ENCODE results near the gene SIX6.
A peak's percentile ranks its signal among the peaks of the same experiment; 100 is the strongest.

Gene SIX6

GRCh38 chr14:60508363-60508706 lies 611 bp upstream of the SIX6 start:
- Histone ChIP-seq H3K36me3 (ENCODE audit: insufficient read depth, insufficient read length, low read length) (no peaks in the 10 kb centered on the region), H3K9ac (ENCODE audit: insufficient read length, low read depth) (no peak overlapping the region), H3K9me3 (ENCODE audit: insufficient read depth, low read length) (no peaks in the 10 kb centered on the region), H3K4me3 (ENCODE audit: insufficient read length, low read depth) (no peak overlapping the region), H3K27me3 (ENCODE audit: insufficient read depth, insufficient read length) (peaks cover 97% of the 10 kb centered on the region), H3K4me1 (ENCODE audit: insufficient read depth, insufficient read length) (peaks cover 2% of the 10 kb centered on the region)
- no peak for TF ChIP-seq YY1 (IDR thresholded peaks at IDR 0.05; ENCODE audit: insufficient read depth, insufficient read length)
- no peak for TF ChIP-seq ZNF274 (IDR thresholded peaks at IDR 0.05; ENCODE audit: low read depth, low read length)
- TF ChIP-seq SUZ12 (IDR thresholded peaks at IDR 0.05; ENCODE audit: extremely low read depth, insufficient read depth, insufficient read length) = no peak
- no peak for DNase-seq (ENCODE audit: low read depth, low spot score)

GRCh38 chr14:60509438-60510253 lies 700 bp downstream of the SIX6 start:
- no peaks in the 10 kb centered on the region for H3K9me3 ChIP-seq (ENCODE audit: insufficient read depth, low read length)
- H3K9ac ChIP-seq (ENCODE audit: insufficient read length, low read depth) = peak overlapping the region; percentile 42
- no peak for DNase-seq (ENCODE audit: low read depth, low spot score)
- peaks cover 2% of the 10 kb centered on the region for H3K4me1 ChIP-seq (ENCODE audit: insufficient read depth, insufficient read length)
- peaks cover 96% of the 10 kb centered on the region for H3K27me3 ChIP-seq (ENCODE audit: insufficient read depth, insufficient read length)
- peak overlapping the region; percentile 39 for H3K4me3 ChIP-seq (ENCODE audit: insufficient read length, low read depth)
- peak; percentile 55 for TF ChIP-seq SUZ12 (IDR thresholded peaks at IDR 0.05; ENCODE audit: extremely low read depth, insufficient read depth, insufficient read length)
- no peak for TF ChIP-seq YY1 (IDR thresholded peaks at IDR 0.05; ENCODE audit: insufficient read depth, insufficient read length)
- no peak for TF ChIP-seq ZNF274 (IDR thresholded peaks at IDR 0.05; ENCODE audit: low read depth, low read length)
- H3K36me3 ChIP-seq (ENCODE audit: insufficient read depth, insufficient read length, low read length) = no peaks in the 10 kb centered on the region

GRCh38 chr14:60510254-60510950 lies 1.5 kb downstream of the SIX6 start:
- Histone ChIP-seq H3K4me3 (ENCODE audit: insufficient read length, low read depth) (no peak overlapping the region), H3K9ac (ENCODE audit: insufficient read length, low read depth) (no peak overlapping the region), H3K9me3 (ENCODE audit: insufficient read depth, low read length) (no peaks in the 10 kb centered on the region), H3K4me1 (ENCODE audit: insufficient read depth, insufficient read length) (peaks cover 2% of the 10 kb centered on the region), H3K36me3 (ENCODE audit: insufficient read depth, insufficient read length, low read length) (no peaks in the 10 kb centered on the region), H3K27me3 (ENCODE audit: insufficient read depth, insufficient read length) (peaks cover 88% of the 10 kb centered on the region)
- TF ChIP-seq SUZ12 (IDR thresholded peaks at IDR 0.05; ENCODE audit: extremely low read depth, insufficient read depth, insufficient read length) = no peak
- no peak for TF ChIP-seq YY1 (IDR thresholded peaks at IDR 0.05; ENCODE audit: insufficient read depth, insufficient read length)
- no peak for TF ChIP-seq ZNF274 (IDR thresholded peaks at IDR 0.05; ENCODE audit: low read depth, low read length)
- no peak for DNase-seq (ENCODE audit: low read depth, low spot score)

- Histone ChIP-seq H3K27me3 (ENCODE audit: insufficient read depth, insufficient read length) (peaks cover 82% of the 10 kb centered on the region), H3K9ac (ENCODE audit: insufficient read length, low read depth) (no peak overlapping the region), H3K4me1 (ENCODE audit: insufficient read depth, insufficient read length) (peaks cover 2% of the 10 kb centered on the region)
These were observed 2.1 kb downstream of the SIX6 start for GRCh38 chr14:60510951-60511599.

GRCh38 chr14:60512126-60512525 lies 3.2 kb downstream of the SIX6 start:
- Histone ChIP-seq H3K9ac (ENCODE audit: insufficient read length, low read depth) (no peak overlapping the region), H3K27me3 (ENCODE audit: insufficient read depth, insufficient read length) (peaks cover 82% of the 10 kb centered on the region), H3K4me3 (ENCODE audit: insufficient read length, low read depth) (no peak overlapping the region), H3K36me3 (ENCODE audit: insufficient read depth, insufficient read length, low read length) (no peaks in the 10 kb centered on the region), H3K9me3 (ENCODE audit: insufficient read depth, low read length) (no peaks in the 10 kb centered on the region), H3K4me1 (ENCODE audit: insufficient read depth, insufficient read length) (peaks cover 4% of the 10 kb centered on the region)
- TF ChIP-seq SUZ12 (IDR thresholded peaks at IDR 0.05; ENCODE audit: extremely low read depth, insufficient read depth, insufficient read length) (no peak), YY1 (IDR thresholded peaks at IDR 0.05; ENCODE audit: insufficient read depth, insufficient read length) (no peak), ZNF274 (IDR thresholded peaks at IDR 0.05; ENCODE audit: low read depth, low read length) (no peak)
- no peak for DNase-seq (ENCODE audit: low read depth, low spot score)

More at GRCh38 chr14:60510951-60511599, 2.1 kb downstream of the SIX6 start:
- H3K36me3 ChIP-seq (ENCODE audit: insufficient read depth, insufficient read length, low read length) = no peaks in the 10 kb centered on the region
- H3K4me3 ChIP-seq (ENCODE audit: insufficient read length, low read depth) = no peak overlapping the region
- DNase-seq (ENCODE audit: low read depth, low spot score) = no peak
- TF ChIP-seq ZNF274 (IDR thresholded peaks at IDR 0.05; ENCODE audit: low read depth, low read length) (no peak), YY1 (IDR thresholded peaks at IDR 0.05; ENCODE audit: insufficient read depth, insufficient read length) (no peak), SUZ12 (IDR thresholded peaks at IDR 0.05; ENCODE audit: extremely low read depth, insufficient read depth, insufficient read length) (peak; percentile 94)
- no peaks in the 10 kb centered on the region for H3K9me3 ChIP-seq (ENCODE audit: insufficient read depth, low read length)

GRCh38 chr14:60512973-60513571 lies 4.1 kb downstream of the SIX6 start:
- TF ChIP-seq YY1 (IDR thresholded peaks at IDR 0.05; ENCODE audit: insufficient read depth, insufficient read length) = no peak
- no peak for TF ChIP-seq ZNF274 (IDR thresholded peaks at IDR 0.05; ENCODE audit: low read depth, low read length)
- no peak for TF ChIP-seq SUZ12 (IDR thresholded peaks at IDR 0.05; ENCODE audit: extremely low read depth, insufficient read depth, insufficient read length)

More at GRCh38 chr14:60512973-60513571, 4.1 kb downstream of the SIX6 start:
- peaks cover 73% of the 10 kb centered on the region for H3K27me3 ChIP-seq (ENCODE audit: insufficient read depth, insufficient read length)
- DNase-seq (ENCODE audit: low read depth, low spot score) = no peak
- no peaks in the 10 kb centered on the region for H3K9me3 ChIP-seq (ENCODE audit: insufficient read depth, low read length)
- H3K9ac ChIP-seq (ENCODE audit: insufficient read length, low read depth) = no peak overlapping the region
- H3K36me3 ChIP-seq (ENCODE audit: insufficient read depth, insufficient read length, low read length) = no peaks in the 10 kb centered on the region
- H3K4me3 ChIP-seq (ENCODE audit: insufficient read length, low read depth) = no peak overlapping the region
- H3K4me1 ChIP-seq (ENCODE audit: insufficient read depth, insufficient read length) = peaks cover 4% of the 10 kb centered on the region
